Measurements from ENCODE around the gene PYROXD2. TPM values are rescaled to one million over a fixed set of nuclear protein-coding genes. Genes with fewer than 3 reads are reported as not detected.

PYROXD2 gene
- total RNA-seq, 5 donors from 2014 or later (not counting 1 experiment from before 2014, with no cell fraction given): 16.4 to 27.5 (median 20.0) TPM

DNA sequence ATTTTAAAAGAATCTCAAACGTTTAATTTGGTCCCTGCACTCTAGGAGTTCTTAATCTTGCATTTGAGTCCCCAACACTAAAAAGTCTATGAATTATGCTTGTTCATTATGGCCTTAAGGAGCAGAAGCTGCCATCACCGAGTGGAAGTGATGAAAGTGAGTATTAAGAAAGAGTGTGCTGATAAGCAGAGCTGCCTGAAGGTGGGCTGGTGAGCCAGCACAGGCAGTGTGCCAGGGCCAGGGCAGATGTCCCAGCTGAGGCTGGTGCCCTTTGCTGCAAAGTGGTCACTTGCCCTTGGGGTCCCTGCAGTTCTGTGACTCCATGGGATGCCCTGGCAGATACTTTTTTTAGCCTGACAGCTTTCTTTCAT, 74.1 kb downstream of the PYROXD2 start:
- peaks cover 14 to 27% of the 10 kb centered on the region in 2 donors for H3K27me3 Mint-ChIP-seq
- H3K27ac Mint-ChIP-seq: no peak overlapping the region
- H3K36me3 Mint-ChIP-seq: no peaks in the 10 kb centered on the region
- Histone ChIP-seq H3K9me3 (no peaks in the 10 kb centered on the region), H3K27ac (ENCODE audit: low read length) (no peak overlapping the region), H3K27me3 (replicated peaks in 1 of 2; ENCODE audit: control insufficient read depth in 2 of 2, extremely low read depth in 1 of 2, insufficient read depth in 2 of 2, low read length in 1 of 2) (peaks cover 0 to 9% of the 10 kb centered on the region in 2 experiments), H3K4me3 (ENCODE audit: control insufficient read depth in 1 of 2, extremely low read depth in 1 of 2, low read length in 1 of 2) (no peak overlapping the region), H3K4me1 (ENCODE audit: control insufficient read depth in 1 of 2, extremely low read depth in 1 of 2, insufficient read depth in 2 of 2, low read length in 2 of 2) (peaks cover 0 to 16% of the 10 kb centered on the region in 2 experiments), H3K36me3 (ENCODE audit: control insufficient read depth in 2 of 2, extremely low read depth in 1 of 2, insufficient read depth in 1 of 2, low read length in 1 of 2) (no peaks in the 10 kb centered on the region)
- ChIA-PET CTCF (no interaction called here), POLR2A (no interaction called here)
- H3K4me3 Mint-ChIP-seq: no peak overlapping the region
- no peak for DNase-seq
- WGBS (ENCODE audit: insufficient coverage): 67% methylated on average over 1 of the region's 2 CpGs
- H3K9me3 Mint-ChIP-seq: no peaks in the 10 kb centered on the region
- no peak for ATAC-seq (replicated peaks in 1 of 4)
- peaks cover 0 to 17% (median 13%) of the 10 kb centered on the region in 3 donors for H3K4me1 Mint-ChIP-seq

DNA sequence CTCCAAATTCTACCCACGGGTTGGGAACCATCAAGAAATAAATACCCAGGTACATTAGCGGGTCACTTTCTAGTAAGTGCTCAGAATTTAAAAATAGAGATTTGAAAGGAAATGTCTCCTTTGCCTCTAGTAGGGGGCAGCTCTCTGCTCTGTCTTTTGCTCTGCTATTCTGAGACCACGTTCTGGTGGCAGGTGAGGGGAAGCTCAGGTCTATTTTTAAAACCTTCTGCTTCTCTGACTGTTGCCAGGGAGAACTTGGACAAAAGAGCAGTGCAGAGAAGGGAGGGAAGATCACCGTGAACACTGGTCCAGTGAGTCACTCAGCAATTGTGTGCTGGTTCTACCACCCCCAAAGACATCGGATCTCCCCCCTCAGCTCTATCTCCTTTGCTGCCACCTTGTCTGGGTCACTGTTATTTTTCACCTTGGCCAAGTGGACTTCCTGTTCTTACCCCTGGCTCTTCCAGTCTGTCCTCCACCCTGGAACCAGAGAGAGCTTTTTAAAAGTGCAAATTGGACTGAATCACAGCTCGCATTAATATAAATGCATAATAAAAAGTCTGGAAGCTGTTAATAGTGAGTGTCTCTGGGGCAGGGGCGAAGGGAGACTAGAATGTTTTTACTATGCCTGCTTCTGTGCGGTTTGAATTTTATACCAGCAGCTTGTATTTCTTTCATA, 74.6 kb downstream of the PYROXD2 start:
- POLR2A ChIA-PET: interaction anchor here in 1 of 2 donors (0.6 kb wide), 1 partner anchor 171 kb away, joined by 14 read pairs; no protein-coding TSS in a partner anchor
- DNase-seq (no peak), ATAC-seq (replicated peaks in 1 of 4) (peak in 1 of 4 experiments; percentile 19)
- Mint-ChIP-seq H3K36me3 (no peaks in the 10 kb centered on the region), H3K9me3 (no peaks in the 10 kb centered on the region), H3K4me3 (no peak overlapping the region), H3K27me3 (peaks cover 13 to 26% of the 10 kb centered on the region in 2 donors), H3K4me1 (peaks cover 0 to 17% (median 13%) of the 10 kb centered on the region in 3 donors), H3K27ac (peak overlapping the region in 1 of 2 donors; percentile 52)
- CTCF ChIA-PET: interaction anchor here in 1 of 2 donors (1.0 kb wide), 1 partner anchor 10 kb away, joined by 3 read pairs; no protein-coding TSS in a partner anchor
- H3K27me3 ChIP-seq (replicated peaks in 1 of 2; ENCODE audit: control insufficient read depth in 2 of 2, extremely low read depth in 1 of 2, insufficient read depth in 2 of 2, low read length in 1 of 2): peaks cover 0 to 6% of the 10 kb centered on the region in 2 experiments
- H3K4me3 ChIP-seq (ENCODE audit: control insufficient read depth in 1 of 2, extremely low read depth in 1 of 2, low read length in 1 of 2): no peak overlapping the region
- peak overlapping the region; percentile 28 for H3K27ac ChIP-seq (ENCODE audit: low read length)
- H3K9me3 ChIP-seq: no peaks in the 10 kb centered on the region
- WGBS (ENCODE audit: insufficient coverage): 0% methylated on average over 1 of the region's 8 CpGs
- peaks cover 0 to 16% of the 10 kb centered on the region in 2 experiments for H3K4me1 ChIP-seq (ENCODE audit: control insufficient read depth in 1 of 2, extremely low read depth in 1 of 2, insufficient read depth in 2 of 2, low read length in 2 of 2)
- no peaks in the 10 kb centered on the region for H3K36me3 ChIP-seq (ENCODE audit: control insufficient read depth in 2 of 2, extremely low read depth in 1 of 2, insufficient read depth in 1 of 2, low read length in 1 of 2)

- H3K4me3 Mint-ChIP-seq: no peak overlapping the region
- ChIA-PET CTCF (interaction anchor here in 1 of 2 donors (1.0 kb wide), 1 partner anchor 9 kb away, joined by 3 read pairs; no protein-coding TSS in a partner anchor), POLR2A (interaction anchor here in 1 of 2 donors (0.6 kb wide), 1 partner anchor 170 kb away, joined by 14 read pairs; no protein-coding TSS in a partner anchor)
- H3K4me1 Mint-ChIP-seq: peaks cover 0 to 17% (median 13%) of the 10 kb centered on the region in 3 donors
- Histone ChIP-seq H3K9me3 (no peaks in the 10 kb centered on the region), H3K4me3 (ENCODE audit: control insufficient read depth in 1 of 2, extremely low read depth in 1 of 2, low read length in 1 of 2) (no peak overlapping the region), H3K27ac (ENCODE audit: low read length) (peak overlapping the region; percentile 28), H3K4me1 (ENCODE audit: control insufficient read depth in 1 of 2, extremely low read depth in 1 of 2, insufficient read depth in 2 of 2, low read length in 2 of 2) (peaks cover 0 to 16% of the 10 kb centered on the region in 2 experiments), H3K27me3 (replicated peaks in 1 of 2; ENCODE audit: control insufficient read depth in 2 of 2, extremely low read depth in 1 of 2, insufficient read depth in 2 of 2, low read length in 1 of 2) (peaks cover 0 to 6% of the 10 kb centered on the region in 2 experiments), H3K36me3 (ENCODE audit: control insufficient read depth in 2 of 2, extremely low read depth in 1 of 2, insufficient read depth in 1 of 2, low read length in 1 of 2) (no peaks in the 10 kb centered on the region)
- peaks cover 13 to 26% of the 10 kb centered on the region in 2 donors for H3K27me3 Mint-ChIP-seq
- no peaks in the 10 kb centered on the region for H3K9me3 Mint-ChIP-seq
- no CpG with 5 or more reads among the region's 5 CpGs for WGBS (ENCODE audit: insufficient coverage)
- peak in 8 of 35 experiments; percentile 5 to 55 (median 8) for DNase-seq
- H3K36me3 Mint-ChIP-seq: no peaks in the 10 kb centered on the region
- peak overlapping the region; percentile 48 to 52 for H3K27ac Mint-ChIP-seq
- ATAC-seq (replicated peaks in 1 of 4): peak in 1 of 4 experiments; percentile 52
Observed at GRCh38 chr10:98339799-98340198, 75.2 kb downstream of the PYROXD2 start.

DNA sequence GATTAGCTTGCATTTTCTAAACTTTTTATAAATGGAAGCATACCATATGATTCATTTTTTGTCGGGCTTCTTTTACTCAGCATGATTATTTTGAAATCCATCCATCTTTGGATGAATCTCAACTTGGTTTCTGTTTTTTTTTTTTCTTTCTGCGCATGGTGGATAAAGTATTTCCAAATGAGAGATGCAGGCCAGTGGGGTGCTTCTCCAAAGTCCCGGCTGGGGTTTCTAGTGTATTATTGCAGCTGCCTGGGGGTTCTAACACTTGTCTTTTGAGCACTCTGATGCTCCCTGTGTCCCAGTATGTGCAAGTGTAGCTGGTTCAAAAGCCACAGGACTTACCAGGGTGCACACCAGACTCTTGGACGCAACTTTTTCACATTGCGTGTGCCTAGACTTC, 76.1 kb downstream of the PYROXD2 start:
- Mint-ChIP-seq H3K27ac (no peak overlapping the region), H3K36me3 (no peaks in the 10 kb centered on the region), H3K27me3 (peaks cover 11 to 21% of the 10 kb centered on the region in 2 donors), H3K9me3 (no peaks in the 10 kb centered on the region), H3K4me1 (peaks cover 0 to 17% (median 13%) of the 10 kb centered on the region in 3 donors), H3K4me3 (no peak overlapping the region)
- H3K27ac ChIP-seq (ENCODE audit: low read length): no peak overlapping the region
- peaks cover 0 to 16% of the 10 kb centered on the region in 2 experiments for H3K4me1 ChIP-seq (ENCODE audit: control insufficient read depth in 1 of 2, extremely low read depth in 1 of 2, insufficient read depth in 2 of 2, low read length in 2 of 2)
- WGBS (ENCODE audit: insufficient coverage): 100% methylated on average over 1 of the region's 5 CpGs
- ChIA-PET POLR2A (no interaction called here), CTCF (no interaction called here)
- DNase-seq (no peak), ATAC-seq (replicated peaks in 1 of 4) (no peak)
- no peaks in the 10 kb centered on the region for H3K36me3 ChIP-seq (ENCODE audit: control insufficient read depth in 2 of 2, extremely low read depth in 1 of 2, insufficient read depth in 1 of 2, low read length in 1 of 2)
- H3K4me3 ChIP-seq (ENCODE audit: control insufficient read depth in 1 of 2, extremely low read depth in 1 of 2, low read length in 1 of 2): no peak overlapping the region
- H3K27me3 ChIP-seq (replicated peaks in 1 of 2; ENCODE audit: control insufficient read depth in 2 of 2, extremely low read depth in 1 of 2, insufficient read depth in 2 of 2, low read length in 1 of 2): peaks cover 0 to 5% of the 10 kb centered on the region in 2 experiments
- no peaks in the 10 kb centered on the region for H3K9me3 ChIP-seq

- peaks cover 0 to 16% of the 10 kb centered on the region in 2 experiments for H3K4me1 ChIP-seq (ENCODE audit: control insufficient read depth in 1 of 2, extremely low read depth in 1 of 2, insufficient read depth in 2 of 2, low read length in 2 of 2)
- POLR2A ChIA-PET: no interaction called here
- 100% methylated on average over 2 of the region's 6 CpGs for WGBS (ENCODE audit: insufficient coverage)
- H3K4me3 ChIP-seq (ENCODE audit: control insufficient read depth in 1 of 2, extremely low read depth in 1 of 2, low read length in 1 of 2): no peak overlapping the region
- Mint-ChIP-seq H3K4me1 (peaks cover 0 to 17% (median 13%) of the 10 kb centered on the region in 3 donors), H3K9me3 (no peaks in the 10 kb centered on the region), H3K4me3 (no peak overlapping the region), H3K36me3 (no peaks in the 10 kb centered on the region), H3K27me3 (peaks cover 7 to 19% of the 10 kb centered on the region in 2 donors), H3K27ac (no peak overlapping the region)
- H3K9me3 ChIP-seq: no peaks in the 10 kb centered on the region
- no peak for ATAC-seq (replicated peaks in 1 of 4)
- CTCF ChIA-PET: no interaction called here
- H3K27me3 ChIP-seq (replicated peaks in 1 of 2; ENCODE audit: control insufficient read depth in 2 of 2, extremely low read depth in 1 of 2, insufficient read depth in 2 of 2, low read length in 1 of 2): peaks cover 0 to 2% of the 10 kb centered on the region in 2 experiments
- no peaks in the 10 kb centered on the region for H3K36me3 ChIP-seq (ENCODE audit: control insufficient read depth in 2 of 2, extremely low read depth in 1 of 2, insufficient read depth in 1 of 2, low read length in 1 of 2)
- H3K27ac ChIP-seq (ENCODE audit: low read length): no peak overlapping the region
- no peak for DNase-seq
Observed at GRCh38 chr10:98338318-98338717, 76.7 kb downstream of the PYROXD2 start.

- no peaks in the 10 kb centered on the region for H3K9me3 Mint-ChIP-seq
- no peaks in the 10 kb centered on the region for H3K36me3 ChIP-seq (ENCODE audit: control insufficient read depth in 2 of 2, extremely low read depth in 1 of 2, insufficient read depth in 1 of 2, low read length in 1 of 2)
- H3K27ac Mint-ChIP-seq: no peak overlapping the region
- POLR2A ChIA-PET: no interaction called here
- peaks cover 0 to 17% (median 13%) of the 10 kb centered on the region in 3 donors for H3K4me1 Mint-ChIP-seq
- 94% methylated on average over 4 of the region's 8 CpGs for WGBS (ENCODE audit: insufficient coverage)
- no peaks in the 10 kb centered on the region for H3K36me3 Mint-ChIP-seq
- DNase-seq: no peak
- H3K4me3 Mint-ChIP-seq: no peak overlapping the region
- ATAC-seq (replicated peaks in 1 of 4): no peak
- H3K27me3 Mint-ChIP-seq: peaks cover 4 to 12% of the 10 kb centered on the region in 2 donors
- no peak overlapping the region for H3K4me3 ChIP-seq (ENCODE audit: control insufficient read depth in 1 of 2, extremely low read depth in 1 of 2, low read length in 1 of 2)
- CTCF ChIA-PET: no interaction called here
- H3K27me3 ChIP-seq (replicated peaks in 1 of 2; ENCODE audit: control insufficient read depth in 2 of 2, extremely low read depth in 1 of 2, insufficient read depth in 2 of 2, low read length in 1 of 2): peaks cover under 1 to 2% of the 10 kb centered on the region in 2 experiments
- no peak overlapping the region for H3K27ac ChIP-seq (ENCODE audit: low read length)
- H3K9me3 ChIP-seq: no peaks in the 10 kb centered on the region
- H3K4me1 ChIP-seq (ENCODE audit: control insufficient read depth in 1 of 2, extremely low read depth in 1 of 2, insufficient read depth in 2 of 2, low read length in 2 of 2): peaks cover 0 to 16% of the 10 kb centered on the region in 2 experiments
Observed at GRCh38 chr10:98337484-98337883, 77.5 kb downstream of the PYROXD2 start.
